Immature natural killer cell (primary cell): ENCODE measurements around the gene SLC8A1. TPM values are rescaled to one million over a fixed set of nuclear protein-coding genes. Genes with fewer than 3 reads are reported as not detected.
A peak's percentile ranks its signal among the peaks of the same experiment; 100 is the strongest.

Experiments
- DNase-seq, 3 donors: peaks; one replicate each; pipeline ENCODE4 v3.0.0; 2022; ENCODE audit warnings: mixed read lengths in 1 of 3
- H3K27ac Mint-ChIP-seq, 6 donors: one replicate each; pipeline ENCODE4 v1.8.0; 2020; ENCODE audit warnings: mixed read lengths in 6 of 6, mild to moderate bottlenecking in 5 of 6, inconsistent platforms in 4 of 6, moderate library complexity in 3 of 6
- H3K27me3 Mint-ChIP-seq, 3 donors: one replicate each; pipeline ENCODE4 v1.8.0; 2020 to 2021; ENCODE audit warnings: low read depth in 3 of 3, mild to moderate bottlenecking in 3 of 3, mixed read lengths in 3 of 3, moderate library complexity in 3 of 3, inconsistent platforms in 1 of 3
- H3K36me3 Mint-ChIP-seq, 3 donors: one replicate each; pipeline ENCODE4 v1.8.0; 2020; ENCODE audit warnings: mixed read lengths in 3 of 3, inconsistent platforms in 2 of 3, mild to moderate bottlenecking in 2 of 3
- H3K4me1 Mint-ChIP-seq, 2 donors: one replicate each; pipeline ENCODE4 v1.8.0; 2020; ENCODE audit warnings: inconsistent platforms in 2 of 2, mild to moderate bottlenecking in 2 of 2, mixed read lengths in 2 of 2, moderate library complexity in 1 of 2
- H3K4me3 Mint-ChIP-seq, 5 donors: one replicate each; pipeline ENCODE4 v1.8.0; 2020; ENCODE audit warnings: mild to moderate bottlenecking in 5 of 5, mixed read lengths in 5 of 5, inconsistent platforms in 3 of 5, moderate library complexity in 3 of 5
- H3K9me3 Mint-ChIP-seq, 6 donors: one replicate each; pipeline ENCODE4 v1.8.0; 2020; ENCODE audit warnings: mild to moderate bottlenecking in 6 of 6, mixed read lengths in 6 of 6, inconsistent platforms in 4 of 6, moderate library complexity in 3 of 6
- polyA plus RNA-seq, 3 donors: library from polyadenylated mRNA; unstranded; fragments of 300-500 nt; fragmentation: Illumina TruSeq; gene quantifications; one replicate each; pipeline ENCODE4 v1.2.3, GENCODE V29; 2021

SLC8A1 gene
- polyA plus RNA-seq, 3 donors from 2014 or later, result 0.01 to 0.34 (median 0.11) TPM

DNA sequence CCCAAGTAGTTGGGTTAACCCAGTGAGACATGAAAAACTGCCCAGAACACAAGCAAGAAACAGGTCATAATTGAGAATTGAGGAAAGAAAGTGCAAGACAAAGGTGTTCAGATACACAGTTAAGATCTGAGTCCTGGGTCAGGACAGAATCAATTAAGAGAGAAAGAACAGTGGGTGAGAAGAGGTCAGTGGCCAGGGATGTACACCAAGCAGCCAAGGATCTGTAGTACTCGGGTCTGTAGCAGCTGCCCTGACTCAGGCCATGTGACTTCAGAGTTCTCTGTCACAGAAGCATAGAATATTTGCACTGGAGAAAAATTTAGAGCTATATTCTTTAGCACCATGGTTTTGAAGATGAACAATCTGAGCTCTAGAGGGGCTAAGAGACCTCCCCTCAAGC, 141.6 kb downstream of the SLC8A1 start:
- Mint-ChIP-seq H3K27ac (no peak overlapping the region), H3K4me1 (no peaks in the 10 kb centered on the region), H3K27me3 (peaks cover 0 to 2% (median 0%) of the 10 kb centered on the region in 3 donors), H3K4me3 (no peak overlapping the region), H3K36me3 (no peaks in the 10 kb centered on the region), H3K9me3 (peaks cover 0 to 8% (median 0%) of the 10 kb centered on the region in 6 donors)
- DNase-seq, result no peak

DNA sequence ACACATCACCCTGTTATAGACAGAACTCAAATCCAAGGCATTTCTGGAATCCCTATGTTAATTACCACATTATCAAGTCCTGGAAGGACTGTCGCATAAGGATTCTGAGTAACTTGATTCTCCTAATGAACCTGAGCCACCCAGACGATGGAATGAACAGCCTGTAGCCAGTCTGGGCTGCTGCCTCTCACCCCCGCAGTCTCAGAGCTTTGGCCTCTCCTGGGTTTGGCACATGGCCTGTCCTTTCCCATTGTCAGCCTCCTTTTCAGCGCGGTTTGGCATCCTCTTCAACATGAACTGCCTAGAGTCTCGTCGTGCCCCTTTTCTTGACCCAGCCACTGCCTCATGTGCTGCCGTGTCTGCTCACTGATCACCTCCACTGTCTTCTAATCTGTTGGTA, 147.6 kb downstream of the SLC8A1 start:
- Mint-ChIP-seq H3K36me3 (no peaks in the 10 kb centered on the region), H3K27me3 (peaks cover 0 to 2% (median 1%) of the 10 kb centered on the region in 3 donors), H3K27ac (no peak overlapping the region), H3K4me3 (no peak overlapping the region), H3K4me1 (no peaks in the 10 kb centered on the region), H3K9me3 (peaks cover 0 to 2% (median 0%) of the 10 kb centered on the region in 6 donors)
- DNase-seq, result no peak

DNA sequence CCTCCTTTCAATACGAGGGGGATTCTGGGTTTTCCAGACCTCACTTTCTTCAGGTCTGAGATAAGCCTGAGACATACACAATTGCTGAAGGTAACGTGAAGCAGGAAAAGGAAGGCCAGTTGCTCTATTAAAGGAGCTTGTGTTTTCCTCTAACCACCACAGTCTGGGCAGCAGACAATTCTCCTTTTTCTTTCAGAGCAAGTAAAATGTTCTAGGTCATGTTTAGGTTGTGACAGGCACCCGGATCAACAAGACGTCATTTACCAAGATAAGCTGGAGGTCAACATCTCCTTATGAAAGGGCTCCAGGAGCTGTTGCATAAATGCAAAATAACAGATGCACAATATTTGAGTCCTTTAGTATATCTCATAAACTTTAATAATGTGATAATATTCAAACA, 148.1 kb downstream of the SLC8A1 start:
- H3K4me3 Mint-ChIP-seq, result no peak overlapping the region
- no peaks in the 10 kb centered on the region for H3K36me3 Mint-ChIP-seq
- DNase-seq, result no peak
- H3K9me3 Mint-ChIP-seq, result peaks cover 0 to 2% (median 0%) of the 10 kb centered on the region in 6 donors
- peaks cover 0 to 2% (median 1%) of the 10 kb centered on the region in 3 donors for H3K27me3 Mint-ChIP-seq
- H3K4me1 Mint-ChIP-seq, result no peaks in the 10 kb centered on the region
- H3K27ac Mint-ChIP-seq, result no peak overlapping the region

DNA sequence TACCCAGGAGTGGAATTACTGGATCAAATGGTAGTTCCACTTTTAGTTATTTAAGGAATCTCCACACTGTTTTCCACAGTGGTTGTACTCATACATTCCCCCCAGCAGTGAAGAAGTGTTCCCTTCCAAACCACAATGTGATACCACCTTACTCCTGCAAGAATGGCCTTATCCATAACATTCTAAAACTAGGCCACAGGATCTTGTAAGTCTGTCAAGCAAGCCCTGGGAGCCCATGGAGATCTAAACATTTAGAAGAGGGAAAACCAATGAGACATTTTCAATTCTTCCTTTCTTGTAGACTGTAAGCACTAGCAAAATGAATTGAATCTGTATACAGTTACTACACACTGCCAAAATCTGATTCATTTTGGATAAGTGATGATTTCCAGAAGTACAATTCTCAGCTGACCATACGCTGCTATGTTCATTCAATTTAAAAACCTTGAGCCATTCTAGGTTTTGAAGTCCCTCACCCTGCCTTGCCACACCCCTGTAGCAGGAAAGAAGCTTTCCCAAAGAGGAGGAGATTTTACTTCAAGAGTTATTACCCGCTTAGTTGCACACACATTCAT, 149.1 kb downstream of the SLC8A1 start:
- Mint-ChIP-seq H3K4me3 (no peak overlapping the region), H3K27me3 (peaks cover 0 to 2% (median 1%) of the 10 kb centered on the region in 3 donors), H3K27ac (no peak overlapping the region), H3K36me3 (no peaks in the 10 kb centered on the region), H3K9me3 (peaks cover 0 to 2% (median 0%) of the 10 kb centered on the region in 6 donors), H3K4me1 (no peaks in the 10 kb centered on the region)
- DNase-seq, result no peak

GRCh38 chr2:40300391-40300790, 151.5 kb downstream of the SLC8A1 start:
- Mint-ChIP-seq H3K9me3 (peaks cover 0 to 2% (median 0%) of the 10 kb centered on the region in 6 donors), H3K36me3 (no peaks in the 10 kb centered on the region), H3K27ac (no peak overlapping the region), H3K4me3 (no peak overlapping the region), H3K27me3 (peaks cover 0 to 1% (median 0%) of the 10 kb centered on the region in 3 donors), H3K4me1 (no peaks in the 10 kb centered on the region)
- no peak for DNase-seq

DNA sequence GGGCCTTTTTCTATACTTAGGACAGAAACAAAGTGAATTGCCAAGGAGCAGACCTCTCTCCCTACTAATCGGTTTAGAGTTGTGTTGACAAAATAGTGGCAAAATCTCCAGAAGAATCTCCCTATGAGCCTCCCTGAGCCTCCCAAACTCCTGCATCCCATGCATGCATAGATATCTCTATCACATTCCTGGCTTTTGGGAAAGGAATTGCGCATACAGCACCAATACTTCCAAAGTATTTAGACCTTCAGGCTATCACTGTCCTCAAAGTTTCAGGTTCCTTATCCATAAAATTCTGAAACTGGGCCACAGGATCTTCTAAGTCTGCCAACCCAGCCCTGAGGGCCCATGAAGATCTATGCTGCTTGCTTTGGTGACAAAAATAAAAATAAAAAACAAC, 152.1 kb downstream of the SLC8A1 start:
- Mint-ChIP-seq H3K4me3 (no peak overlapping the region), H3K27ac (no peak overlapping the region), H3K36me3 (no peaks in the 10 kb centered on the region), H3K27me3 (peaks cover 0 to 1% (median 0%) of the 10 kb centered on the region in 3 donors), H3K9me3 (peaks cover 0 to 2% (median 0%) of the 10 kb centered on the region in 6 donors), H3K4me1 (no peaks in the 10 kb centered on the region)
- no peak for DNase-seq

- no peaks in the 10 kb centered on the region for H3K4me1 Mint-ChIP-seq
- H3K4me3 Mint-ChIP-seq, result no peak overlapping the region
- H3K9me3 Mint-ChIP-seq, result no peaks in the 10 kb centered on the region
- H3K36me3 Mint-ChIP-seq, result no peaks in the 10 kb centered on the region
- no peak for DNase-seq
- H3K27ac Mint-ChIP-seq, result no peak overlapping the region
- H3K27me3 Mint-ChIP-seq, result peaks cover 0 to 1% (median 0%) of the 10 kb centered on the region in 3 donors
Measured at GRCh38 chr2:40299173-40299572, 152.7 kb downstream of the SLC8A1 start.

DNA sequence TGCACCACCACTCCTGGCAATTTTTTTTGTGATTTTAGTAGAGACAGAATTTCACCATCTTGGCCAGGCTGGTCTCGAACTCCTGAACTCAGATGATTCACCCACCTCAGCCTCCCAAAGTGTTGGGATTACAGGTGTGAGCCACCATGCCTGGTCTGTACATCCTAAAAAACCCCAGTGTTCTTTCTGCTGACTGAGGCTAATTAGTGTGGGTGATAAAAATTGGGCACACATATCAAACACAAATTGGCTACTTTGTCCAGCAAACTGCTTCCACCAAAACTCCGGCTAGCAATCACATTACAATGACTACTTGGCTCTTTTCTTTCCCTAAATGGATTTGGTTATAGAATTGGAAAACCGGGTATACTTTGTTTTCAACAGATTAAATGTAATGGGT, 153.9 kb downstream of the SLC8A1 start:
- H3K4me1 Mint-ChIP-seq, result no peaks in the 10 kb centered on the region
- no peaks in the 10 kb centered on the region for H3K9me3 Mint-ChIP-seq
- H3K27me3 Mint-ChIP-seq, result no peaks in the 10 kb centered on the region
- no peaks in the 10 kb centered on the region for H3K36me3 Mint-ChIP-seq
- no peak for DNase-seq
- no peak overlapping the region for H3K27ac Mint-ChIP-seq
- H3K4me3 Mint-ChIP-seq, result no peak overlapping the region

GRCh38 chr2:40292291-40292690, 159.6 kb downstream of the SLC8A1 start:
- H3K36me3 Mint-ChIP-seq, result no peaks in the 10 kb centered on the region
- H3K27ac Mint-ChIP-seq, result no peak overlapping the region
- H3K9me3 Mint-ChIP-seq, result no peaks in the 10 kb centered on the region
- no peak for DNase-seq
- H3K4me3 Mint-ChIP-seq, result no peak overlapping the region
- H3K4me1 Mint-ChIP-seq, result peaks cover 0 to 6% of the 10 kb centered on the region in 2 donors
- H3K27me3 Mint-ChIP-seq, result no peaks in the 10 kb centered on the region

GRCh38 chr2:40289771-40290404, 162.0 kb downstream of the SLC8A1 start:
- peaks cover 0 to 2% (median 0%) of the 10 kb centered on the region in 3 donors for H3K27me3 Mint-ChIP-seq
- H3K9me3 Mint-ChIP-seq, result no peaks in the 10 kb centered on the region
- H3K4me3 Mint-ChIP-seq, result peak overlapping the region in 4 of 5 donors; percentile 10 to 73 (median 34)
- no peaks in the 10 kb centered on the region for H3K36me3 Mint-ChIP-seq
- peaks cover 0 to 6% of the 10 kb centered on the region in 2 donors for H3K4me1 Mint-ChIP-seq
- no peak for DNase-seq
- no peak overlapping the region for H3K27ac Mint-ChIP-seq

DNA sequence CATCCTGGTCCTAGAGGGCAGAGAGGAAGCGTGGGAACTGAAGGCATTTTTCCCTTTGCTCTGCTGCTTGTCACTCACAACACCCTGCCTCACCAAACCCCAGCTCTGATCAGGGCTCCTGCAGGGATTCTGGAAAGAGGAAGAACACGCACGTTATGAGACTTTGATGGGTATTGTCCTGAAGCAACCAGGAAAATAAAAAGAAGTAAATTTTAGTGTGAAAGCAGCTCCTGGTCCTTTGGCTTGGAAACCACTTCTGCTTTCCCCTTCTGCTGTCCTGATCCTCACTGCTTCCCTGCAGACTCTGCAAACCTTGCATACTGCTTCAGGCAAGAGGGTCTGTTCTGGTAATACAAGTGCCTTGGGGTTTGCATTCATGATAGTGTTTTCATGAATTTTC, 164.1 kb downstream of the SLC8A1 start:
- peaks cover 0 to 2% (median 0%) of the 10 kb centered on the region in 3 donors for H3K27me3 Mint-ChIP-seq
- no peak for DNase-seq
- H3K9me3 Mint-ChIP-seq, result no peaks in the 10 kb centered on the region
- H3K4me3 Mint-ChIP-seq, result no peak overlapping the region
- H3K27ac Mint-ChIP-seq, result no peak overlapping the region
- no peaks in the 10 kb centered on the region for H3K36me3 Mint-ChIP-seq
- peaks cover 0 to 6% of the 10 kb centered on the region in 2 donors for H3K4me1 Mint-ChIP-seq

DNA sequence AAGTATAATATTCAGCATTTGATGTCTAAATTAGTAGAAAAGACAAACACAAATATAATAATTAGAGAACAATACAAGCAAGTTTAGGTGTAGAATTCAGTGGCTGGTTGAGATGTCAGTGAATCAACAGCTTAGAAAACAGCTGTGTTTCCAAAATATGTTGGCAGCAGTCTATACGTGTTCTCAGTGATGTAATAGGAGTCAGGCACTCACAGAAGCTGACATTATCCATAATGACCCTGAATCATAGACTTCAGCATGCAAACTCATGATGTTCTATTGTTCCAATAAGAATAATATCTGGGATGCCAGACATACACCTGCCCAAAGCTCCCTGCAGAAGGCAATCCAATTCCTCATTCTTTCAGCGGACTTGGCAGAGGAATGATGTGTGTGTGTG, 164.7 kb downstream of the SLC8A1 start:
- H3K36me3 Mint-ChIP-seq, result no peaks in the 10 kb centered on the region
- H3K4me3 Mint-ChIP-seq, result no peak overlapping the region
- H3K9me3 Mint-ChIP-seq, result no peaks in the 10 kb centered on the region
- peaks cover 0 to 6% of the 10 kb centered on the region in 2 donors for H3K4me1 Mint-ChIP-seq
- peaks cover 0 to 2% (median 0%) of the 10 kb centered on the region in 3 donors for H3K27me3 Mint-ChIP-seq
- DNase-seq, result no peak
- no peak overlapping the region for H3K27ac Mint-ChIP-seq

DNA sequence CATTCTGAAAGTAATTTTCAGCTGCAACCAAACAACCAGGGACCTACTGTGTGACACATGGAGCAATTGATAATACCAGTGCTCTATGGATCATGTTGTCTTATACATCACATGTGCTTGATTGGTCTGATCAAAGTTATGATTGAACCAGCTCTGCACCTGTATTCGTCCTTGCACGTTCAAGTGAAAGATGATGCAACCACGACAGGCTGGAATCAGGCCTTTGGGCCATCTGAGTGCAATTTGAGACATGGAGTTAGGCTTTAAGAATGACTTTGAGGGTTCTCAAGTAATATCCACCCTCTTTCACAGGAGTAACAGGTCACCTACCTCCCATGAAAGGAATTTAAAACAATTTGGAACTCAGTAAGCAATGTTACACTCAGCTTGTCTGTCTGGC, 165.2 kb downstream of the SLC8A1 start:
- no peaks in the 10 kb centered on the region for H3K36me3 Mint-ChIP-seq
- no peaks in the 10 kb centered on the region for H3K9me3 Mint-ChIP-seq
- H3K27ac Mint-ChIP-seq, result no peak overlapping the region

DNA sequence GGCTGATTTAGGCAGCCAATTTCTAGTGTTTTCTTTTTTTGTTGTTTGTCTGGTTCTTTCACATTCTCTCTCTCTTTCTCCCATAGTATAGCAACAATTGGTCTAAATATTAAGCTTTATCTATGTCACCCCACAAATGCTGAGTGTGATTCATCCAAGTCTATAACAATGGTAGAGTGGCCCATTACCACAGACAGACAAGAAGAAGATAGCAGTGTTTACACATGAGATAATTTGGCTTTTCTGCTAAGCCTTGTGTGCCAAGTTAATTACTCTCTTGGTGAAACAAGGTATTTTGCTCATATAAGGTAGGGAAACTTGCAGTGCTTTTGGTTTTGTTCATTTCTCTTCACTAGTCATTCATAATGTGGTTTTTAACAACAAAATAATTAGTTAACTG, 166.5 kb downstream of the SLC8A1 start:
- H3K4me1 Mint-ChIP-seq, result peaks cover 0 to 6% of the 10 kb centered on the region in 2 donors
- DNase-seq, result no peak
- H3K36me3 Mint-ChIP-seq, result no peaks in the 10 kb centered on the region
- H3K27ac Mint-ChIP-seq, result no peak overlapping the region
- H3K27me3 Mint-ChIP-seq, result peaks cover 0 to 2% (median 0%) of the 10 kb centered on the region in 3 donors
- no peaks in the 10 kb centered on the region for H3K9me3 Mint-ChIP-seq
- H3K4me3 Mint-ChIP-seq, result no peak overlapping the region

More for the DNA sequence above, 165.2 kb downstream of the SLC8A1 start:
- Mint-ChIP-seq H3K4me1 (peaks cover 0 to 6% of the 10 kb centered on the region in 2 donors), H3K4me3 (no peak overlapping the region), H3K27me3 (peaks cover 0 to 2% (median 0%) of the 10 kb centered on the region in 3 donors)
- DNase-seq, result no peak
